HepG2 (cell line): ENCODE data around the gene DIP2C. TPM values are rescaled to one million over a fixed set of nuclear protein-coding genes. Genes with fewer than 3 reads are reported as not detected.

ENCODE experiments used
- ATAC-seq: fragments of 200-7000 bp; cut with Tn5 transposase; 3 replicates; pipeline ENCODE4 v1.9.1; 2020; ENCODE audit warnings: mild to moderate bottlenecking, moderate library complexity
- BruUV-seq: library from RNA; stranded (reverse); fragments of 400-500 nt; replicated peaks from 2 replicates; lab custom pipeline; 2021; lab: Mats Ljungman, UMichigan
- CTCF ChIA-PET: fragments of 300-600 bp; formaldehyde crosslinking; extraction: SDS; loops from one replicate; lab custom pipeline; 2021; ENCODE audit warnings: low total read pairs, inconsistent platforms, low intra/inter-chr PET ratio; lab: Yijun Ruan, JAX
- POLR2A ChIA-PET: fragments of 350-600 bp; sonication (Branson Sonifier 250); formaldehyde crosslinking; loops from one replicate; lab custom pipeline; 2020; ENCODE audit warnings: antibody characterized with exemption, inconsistent platforms; lab: Yijun Ruan, JAX
- DNase-seq: peaks from one replicate; pipeline ENCODE4 v3.0.0-alpha.2; 2015; ENCODE audit warnings: low spot score
- FAIRE-seq: peaks from 3 replicates; lab custom pipeline; 2011; peaks lifted over from hg19 to GRCh38; lab: Jason Lieb, UNC
- H2AFZ ChIP-seq: one replicate; pipeline ENCODE4 v1.6.1; 2011; ENCODE audit warnings: low read length, inconsistent platforms
- H3K27ac ChIP-seq: fragments of 300-600 bp; 3 replicates; pipeline ENCODE4 v1.8.0; 2011; ENCODE audit warnings: mixed run types, mild to moderate bottlenecking, mixed read lengths, low read length, inconsistent platforms; ENCODE audit not compliant: insufficient read depth; ENCODE audit errors: extremely low read length
- H3K27me3 ChIP-seq, 2 experiments: fragments of 200-600 bp in 1 of 2; 2 replicates in 1 of 2; 3 replicates in 1 of 2; pipeline versions ENCODE4 v1.6.0 to v1.8.0; 2011; ENCODE audit warnings: low read length in 2 of 2, mild to moderate bottlenecking in 2 of 2, moderate library complexity in 2 of 2, inconsistent platforms in 1 of 2; ENCODE audit not compliant: insufficient read depth in 2 of 2, control insufficient read depth in 1 of 2
- H3K36me3 ChIP-seq, 2 experiments: fragments of 200-600 bp in 1 of 2; replicated peaks in 1 of 2; 2 replicates in 1 of 2; 3 replicates in 1 of 2; pipeline versions ENCODE4 v1.5.1 to v1.8.0; 2011; ENCODE audit warnings: low read length in 2 of 2, inconsistent platforms in 1 of 2; ENCODE audit not compliant: insufficient read depth in 2 of 2, control insufficient read depth in 1 of 2
- H3K4me1 ChIP-seq: 2 replicates; pipeline ENCODE4 v1.5.1; 2012; ENCODE audit warnings: low read length, inconsistent platforms; ENCODE audit not compliant: insufficient read depth
- H3K4me2 ChIP-seq: 2 replicates; pipeline ENCODE4 v1.6.0; 2011; ENCODE audit warnings: low read depth, low read length, inconsistent platforms
- H3K4me3 ChIP-seq, 3 experiments: fragments of 200-600 bp in 1 of 3; sonication (generic), shearing (Covaris generic) in 1 of 3; replicated peaks in 1 of 3; 2 replicates each; pipeline ENCODE4 v1.5.1; 2011 to 2016; ENCODE audit warnings: low read length in 3 of 3, inconsistent platforms in 2 of 3, low read depth in 2 of 3, mild to moderate bottlenecking in 2 of 3, control low read depth in 1 of 3, mixed read lengths in 1 of 3; ENCODE audit not compliant: insufficient read depth in 1 of 3
- H3K79me2 ChIP-seq: one replicate; pipeline ENCODE4 v1.6.1; 2011; ENCODE audit warnings: low read length, inconsistent platforms; ENCODE audit not compliant: insufficient read depth
- H3K9ac ChIP-seq: 2 replicates; pipeline ENCODE4 v1.6.0; 2011; ENCODE audit warnings: mild to moderate bottlenecking, low read depth, low read length, inconsistent platforms; ENCODE audit not compliant: insufficient read depth
- H3K9me3 ChIP-seq: 2 replicates; pipeline ENCODE4 v1.5.1; 2012; ENCODE audit warnings: mild to moderate bottlenecking, low read length
- H4K20me1 ChIP-seq: 2 replicates; pipeline ENCODE4 v1.6.0; 2011; ENCODE audit warnings: inconsistent platforms, mild to moderate bottlenecking, low read length, moderate library complexity; ENCODE audit not compliant: insufficient read depth
- CREB1 ChIP-seq, 2 experiments: fragments of 450-650 bp in 1 of 2; IDR thresholded peaks; 2 replicates each; pipeline ENCODE4 v1.6.1; 2016 to 2017; ENCODE audit warnings: control low read depth in 1 of 2, mild to moderate bottlenecking in 1 of 2, missing compliant biosample characterization in 1 of 2, missing genetic modification characterization in 1 of 2
- KDM3A ChIP-seq: IDR thresholded peaks from 2 replicates; pipeline ENCODE4 v1.6.1; 2018; ENCODE audit warnings: low read depth, missing compliant biosample characterization
- MAFG ChIP-seq: sonication (generic); formaldehyde crosslinking; IDR thresholded peaks from 2 replicates; pipeline ENCODE4 v1.5.1; 2020; ENCODE audit warnings: mild to moderate bottlenecking, missing genetic modification reagents
- PHB2 ChIP-seq: fragments of 450-650 bp; IDR thresholded peaks from 2 replicates; pipeline ENCODE4 v1.6.1; 2018; ENCODE audit not compliant: partially characterized antibody
- SALL1 ChIP-seq: sonication (generic); formaldehyde crosslinking; IDR thresholded peaks from 2 replicates; pipeline ENCODE4 v1.8.0; 2022; ENCODE audit warnings: mild to moderate bottlenecking, missing genetic modification reagents
- ZNF180 ChIP-seq: sonication (generic); formaldehyde crosslinking; IDR thresholded peaks from 2 replicates; pipeline ENCODE4 v1.4.0; 2020; ENCODE audit warnings: low read depth, missing genetic modification reagents, borderline replicate concordance
- ZNF205 ChIP-seq: IDR thresholded peaks from 2 replicates; pipeline ENCODE4 v1.6.1; 2018; ENCODE audit warnings: missing biosample characterization, missing genetic modification reagents
- ZNF761 ChIP-seq: sonication (generic); formaldehyde crosslinking; conservative IDR thresholded peaks from 2 replicates; pipeline ENCODE4 v1.4.0; 2020; ENCODE audit warnings: mild to moderate bottlenecking, missing genetic modification reagents
- ZNF883 ChIP-seq: sonication (generic); formaldehyde crosslinking; IDR thresholded peaks from 2 replicates; pipeline ENCODE4 v1.5.1; 2020; ENCODE audit warnings: mild to moderate bottlenecking, missing genetic modification reagents; ENCODE audit errors: not compliant biosample characterization
- ZSCAN22 ChIP-seq: sonication (generic); formaldehyde crosslinking; IDR thresholded peaks from 2 replicates; pipeline ENCODE4 v1.4.0; 2020; ENCODE audit warnings: mild to moderate bottlenecking, missing genetic modification reagents
- WGBS: methylation state at CpG from one replicate; pipeline ENCODE4 v1.1.6; 2017; ENCODE audit warnings: low lambda C conversion rate; 5-methylcytosine and 5-hydroxymethylcytosine counted together
- in situ Hi-C: cut with HindIII; loops from 2 replicates; pipeline ENCODE4 v1.10.0; 2017; ENCODE audit warnings: low pct_unique_long_range_greater_than_20kb; ENCODE audit not compliant: extremely low pct_ligation_motif_present
- intact Hi-C: fragments of 100-400 bp; cut with micrococcal nuclease; formaldehyde crosslinking; loops from one replicate; pipeline ENCODE4 v1.10.0; 2022; ENCODE audit not compliant: unreplicated experiment
- polyA plus RNA-seq, 8 experiments: library from polyadenylated mRNA; depleted of rRNA in 3 of 8; stranded (reverse) in 7 of 8; unstranded in 1 of 8; fragments of >200 nt; fragmentation: Illumina TruSeq in 4 of 8; extraction: Trizol in 4 of 8; gene quantifications; 2 replicates each; pipeline versions ENCODE4 v1.2.1 to v1.2.3, GENCODE V29; 2011 to 2016; ENCODE audit warnings: low read depth in 4 of 8, missing spikeins in 1 of 8, mixed read lengths in 1 of 8; ENCODE audit not compliant: insufficient read depth in 1 of 8
- total RNA-seq, 5 experiments: library from RNA; depleted of rRNA; stranded (reverse); fragments of >200 nt; fragmentation: Illumina TruSeq; extraction: Trizol; gene quantifications; 2 replicates each; pipeline ENCODE4 v1.2.3, GENCODE V29; 2016; ENCODE audit warnings: low read depth in 1 of 5
- TF ChIP-seq, protein P1 (sequence below): sonication (generic); formaldehyde crosslinking; IDR thresholded peaks from 2 replicates; pipeline ENCODE4 v1.8.0; 2023; ENCODE audit warnings: mild to moderate bottlenecking, missing genetic modification reagents
- TF ChIP-seq, protein P2 (sequence below): sonication (generic); formaldehyde crosslinking; IDR thresholded peaks from 2 replicates; pipeline ENCODE4 v1.4.0; 2020; ENCODE audit warnings: missing genetic modification reagents
- TF ChIP-seq, protein P3 (sequence below): sonication (generic); formaldehyde crosslinking; IDR thresholded peaks from 2 replicates; pipeline ENCODE4 v1.8.0; 2022; ENCODE audit warnings: mild to moderate bottlenecking, missing genetic modification reagents, borderline replicate concordance
- TF ChIP-seq, protein P4 (sequence below): sonication (generic); formaldehyde crosslinking; IDR thresholded peaks from 2 replicates; pipeline ENCODE4 v1.4.0; 2020; ENCODE audit warnings: low read depth, mild to moderate bottlenecking, missing genetic modification reagents
- TF ChIP-seq, protein P5 (sequence below): sonication (generic); formaldehyde crosslinking; IDR thresholded peaks from 2 replicates; pipeline ENCODE4 v1.5.0; 2020; ENCODE audit warnings: missing genetic modification reagents
- TF ChIP-seq, protein P6 (sequence below): sonication (generic); formaldehyde crosslinking; IDR thresholded peaks from 2 replicates; pipeline ENCODE4 v1.5.1; 2020; ENCODE audit warnings: missing genetic modification reagents, mild to moderate bottlenecking, borderline replicate concordance

The DIP2C gene
- total and polyA plus RNA-seq, 2 of the 13 experiments (the other 11 are each of a cell fraction or from before 2014, with no cell fraction given) = 2.2 to 2.7 TPM

DNA sequence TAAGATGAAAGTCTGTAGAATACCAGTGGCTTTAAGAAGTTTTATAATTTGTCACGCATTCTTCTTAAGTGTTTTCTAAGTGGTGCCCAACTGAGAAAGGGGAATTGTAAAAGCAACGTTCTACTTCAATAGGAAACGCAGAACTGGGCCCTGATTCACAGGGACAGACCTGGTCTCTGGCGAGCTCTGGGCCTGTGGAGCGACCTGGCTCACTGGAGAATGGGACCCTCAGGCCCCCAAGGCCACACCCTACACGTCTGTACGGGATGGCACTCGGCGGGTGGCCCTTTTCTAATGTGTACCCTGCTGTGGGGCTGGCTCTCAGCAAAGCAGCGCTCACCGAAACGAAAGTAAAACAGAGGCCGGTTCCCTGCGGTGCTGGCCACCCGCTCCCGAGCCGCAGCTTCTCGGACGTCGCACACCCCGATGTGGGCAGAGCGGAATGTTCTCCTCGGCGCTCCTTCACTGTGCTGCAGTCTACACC, 205.0 kb downstream of the DIP2C start:
- CTCF ChIA-PET = no interaction called here
- ATAC-seq (no peak), FAIRE-seq (no peak), DNase-seq (no peak)
- intact Hi-C loops = no loop called here
- POLR2A ChIA-PET = interaction anchor here (0.6 kb wide), 1 partner anchor 60 kb away, joined by 4 read pairs; no protein-coding TSS in a partner anchor
- Histone ChIP-seq H3K4me3 (no peak overlapping the region), H4K20me1 (no peaks in the 10 kb centered on the region), H3K9me3 (no peaks in the 10 kb centered on the region), H3K36me3 (no peaks in the 10 kb centered on the region), H2AFZ (no peak overlapping the region), H3K4me2 (no peak overlapping the region), H3K9ac (no peak overlapping the region), H3K27me3 (no peaks in the 10 kb centered on the region), H3K79me2 (no peaks in the 10 kb centered on the region), H3K4me1 (no peaks in the 10 kb centered on the region), H3K27ac (no peak overlapping the region)
- in situ Hi-C loops = no loop called here
- BruUV-seq = no TSS peak
- WGBS = 95% methylated on average over 19 of the region's 24 CpGs
- TF ChIP-seq, protein P1, sequence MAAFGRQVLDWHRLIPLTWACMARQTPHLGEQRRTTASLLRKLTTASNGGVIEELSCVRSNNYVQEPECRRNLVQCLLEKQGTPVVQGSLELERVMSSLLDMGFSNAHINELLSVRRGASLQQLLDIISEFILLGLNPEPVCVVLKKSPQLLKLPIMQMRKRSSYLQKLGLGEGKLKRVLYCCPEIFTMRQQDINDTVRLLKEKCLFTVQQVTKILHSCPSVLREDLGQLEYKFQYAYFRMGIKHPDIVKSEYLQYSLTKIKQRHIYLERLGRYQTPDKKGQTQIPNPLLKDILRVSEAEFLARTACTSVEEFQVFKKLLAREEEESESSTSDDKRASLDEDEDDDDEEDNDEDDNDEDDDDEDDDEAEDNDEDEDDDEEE (CRISPR knock-in tag) = no peak
- TF ChIP-seq, protein P2, sequence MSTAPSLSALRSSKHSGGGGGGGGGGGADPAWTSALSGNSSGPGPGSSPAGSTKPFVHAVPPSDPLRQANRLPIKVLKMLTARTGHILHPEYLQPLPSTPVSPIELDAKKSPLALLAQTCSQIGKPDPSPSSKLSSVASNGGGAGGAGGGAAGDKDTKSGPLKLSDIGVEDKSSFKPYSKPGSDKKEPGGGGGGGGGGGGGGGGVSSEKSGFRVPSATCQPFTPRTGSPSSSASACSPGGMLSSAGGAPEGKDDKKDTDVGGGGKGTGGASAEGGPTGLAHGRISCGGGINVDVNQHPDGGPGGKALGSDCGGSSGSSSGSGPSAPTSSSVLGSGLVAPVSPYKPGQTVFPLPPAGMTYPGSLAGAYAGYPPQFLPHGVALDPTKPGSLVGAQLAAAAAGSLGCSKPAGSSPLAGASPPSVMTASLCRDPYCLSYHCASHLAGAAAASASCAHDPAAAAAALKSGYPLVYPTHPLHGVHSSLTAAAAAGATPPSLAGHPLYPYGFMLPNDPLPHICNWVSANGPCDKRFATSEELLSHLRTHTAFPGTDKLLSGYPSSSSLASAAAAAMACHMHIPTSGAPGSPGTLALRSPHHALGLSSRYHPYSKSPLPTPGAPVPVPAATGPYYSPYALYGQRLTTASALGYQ (CRISPR knock-in tag) = no peak
- no peak for TF ChIP-seq ZNF883
- no peak for TF ChIP-seq ZNF205 (CRISPR knock-in tag)
- TF ChIP-seq ZNF761 (CRISPR knock-in tag) = no peak
- TF ChIP-seq, protein P3, sequence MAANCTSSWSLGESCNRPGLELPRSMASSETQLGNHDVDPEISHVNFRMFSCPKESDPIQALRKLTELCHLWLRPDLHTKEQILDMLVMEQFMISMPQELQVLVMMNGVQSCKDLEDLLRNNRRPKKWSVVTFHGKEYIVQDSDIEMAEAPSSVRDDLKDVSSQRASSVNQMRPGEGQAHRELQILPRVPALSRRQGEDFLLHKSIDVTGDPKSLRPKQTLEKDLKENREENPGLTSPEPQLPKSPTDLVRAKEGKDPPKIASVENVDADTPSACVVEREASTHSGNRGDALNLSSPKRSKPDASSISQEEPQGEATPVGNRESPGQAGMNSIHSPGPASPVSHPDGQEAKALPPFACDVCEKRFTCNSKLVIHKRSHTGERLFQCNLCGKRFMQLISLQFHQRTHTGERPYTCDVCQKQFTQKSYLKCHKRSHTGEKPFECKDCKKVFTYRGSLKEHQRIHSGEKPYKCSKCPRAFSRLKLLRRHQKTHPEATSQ (CRISPR knock-in tag) = no peak
- TF ChIP-seq, protein P4, sequence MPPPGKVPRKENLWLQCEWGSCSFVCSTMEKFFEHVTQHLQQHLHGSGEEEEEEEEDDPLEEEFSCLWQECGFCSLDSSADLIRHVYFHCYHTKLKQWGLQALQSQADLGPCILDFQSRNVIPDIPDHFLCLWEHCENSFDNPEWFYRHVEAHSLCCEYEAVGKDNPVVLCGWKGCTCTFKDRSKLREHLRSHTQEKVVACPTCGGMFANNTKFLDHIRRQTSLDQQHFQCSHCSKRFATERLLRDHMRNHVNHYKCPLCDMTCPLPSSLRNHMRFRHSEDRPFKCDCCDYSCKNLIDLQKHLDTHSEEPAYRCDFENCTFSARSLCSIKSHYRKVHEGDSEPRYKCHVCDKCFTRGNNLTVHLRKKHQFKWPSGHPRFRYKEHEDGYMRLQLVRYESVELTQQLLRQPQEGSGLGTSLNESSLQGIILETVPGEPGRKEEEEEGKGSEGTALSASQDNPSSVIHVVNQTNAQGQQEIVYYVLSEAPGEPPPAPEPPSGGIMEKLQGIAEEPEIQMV (CRISPR knock-in tag) = no peak
- TF ChIP-seq, protein P5, sequence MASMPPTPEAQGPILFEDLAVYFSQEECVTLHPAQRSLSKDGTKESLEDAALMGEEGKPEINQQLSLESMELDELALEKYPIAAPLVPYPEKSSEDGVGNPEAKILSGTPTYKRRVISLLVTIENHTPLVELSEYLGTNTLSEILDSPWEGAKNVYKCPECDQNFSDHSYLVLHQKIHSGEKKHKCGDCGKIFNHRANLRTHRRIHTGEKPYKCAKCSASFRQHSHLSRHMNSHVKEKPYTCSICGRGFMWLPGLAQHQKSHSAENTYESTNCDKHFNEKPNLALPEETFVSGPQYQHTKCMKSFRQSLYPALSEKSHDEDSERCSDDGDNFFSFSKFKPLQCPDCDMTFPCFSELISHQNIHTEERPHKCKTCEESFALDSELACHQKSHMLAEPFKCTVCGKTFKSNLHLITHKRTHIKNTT (CRISPR knock-in tag) = no peak
- no peak for TF ChIP-seq CREB1 (IDR thresholded peaks at IDR 0.05)
- no peak for TF ChIP-seq CREB1 (CRISPR knock-in tag; IDR thresholded peaks at IDR 0.05)
- TF ChIP-seq KDM3A (CRISPR knock-in tag) = no peak
- no peak for TF ChIP-seq MAFG (CRISPR knock-in tag)
- TF ChIP-seq PHB2 = no peak
- no peak for TF ChIP-seq ZNF180
- TF ChIP-seq ZSCAN22 (CRISPR knock-in tag) = no peak
- TF ChIP-seq SALL1 (CRISPR knock-in tag) = no peak
- TF ChIP-seq, protein P6, sequence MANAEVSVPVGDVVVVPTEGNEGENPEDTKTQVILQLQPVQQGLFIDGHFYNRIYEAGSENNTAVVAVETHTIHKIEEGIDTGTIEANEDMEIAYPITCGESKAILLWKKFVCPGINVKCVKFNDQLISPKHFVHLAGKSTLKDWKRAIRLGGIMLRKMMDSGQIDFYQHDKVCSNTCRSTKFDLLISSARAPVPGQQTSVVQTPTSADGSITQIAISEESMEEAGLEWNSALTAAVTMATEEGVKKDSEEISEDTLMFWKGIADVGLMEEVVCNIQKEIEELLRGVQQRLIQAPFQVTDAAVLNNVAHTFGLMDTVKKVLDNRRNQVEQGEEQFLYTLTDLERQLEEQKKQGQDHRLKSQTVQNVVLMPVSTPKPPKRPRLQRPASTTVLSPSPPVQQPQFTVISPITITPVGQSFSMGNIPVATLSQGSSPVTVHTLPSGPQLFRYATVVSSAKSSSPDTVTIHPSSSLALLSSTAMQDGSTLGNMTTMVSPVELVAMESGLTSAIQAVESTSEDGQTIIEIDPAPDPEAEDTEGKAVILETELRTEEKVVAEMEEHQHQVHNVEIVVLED (CRISPR knock-in tag) = no peak
